Parathyroid adenoma (tissue), 2 donors: ENCODE results near the gene EIPR1.

Experiments
- H2AFZ ChIP-seq: fragments of 300-600 bp; sonication (generic); one replicate; pipeline ENCODE4 v1.7.0; 2017; ENCODE audit warnings: antibody characterized with exemption, mild to moderate bottlenecking
- H3K27ac ChIP-seq: fragments of 300-600 bp; sonication (generic); one replicate; pipeline ENCODE4 v1.7.0; 2017
- H3K27me3 ChIP-seq: fragments of 300-600 bp; sonication (generic); one replicate; pipeline ENCODE4 v1.7.0; 2017; ENCODE audit warnings: low read length; ENCODE audit not compliant: control insufficient read depth, insufficient read depth
- H3K36me3 ChIP-seq: fragments of 300-600 bp; sonication (generic); one replicate; pipeline ENCODE4 v1.7.0; 2017; ENCODE audit warnings: low read length; ENCODE audit not compliant: control insufficient read depth, insufficient read depth
- H3K4me1 ChIP-seq: fragments of 300-600 bp; sonication (generic); one replicate; pipeline ENCODE4 v1.7.0; 2017; ENCODE audit warnings: control low read depth
- H3K4me2 ChIP-seq: fragments of 300-600 bp; sonication (generic); one replicate; pipeline ENCODE4 v1.7.0; 2017; ENCODE audit warnings: low read length
- H3K4me3 ChIP-seq: fragments of 300-600 bp; sonication (generic); one replicate; pipeline ENCODE4 v1.7.0; 2017; ENCODE audit warnings: low read depth, low read length
- H3K79me2 ChIP-seq: fragments of 300-600 bp; sonication (generic); one replicate; pipeline ENCODE4 v1.7.0; 2017; ENCODE audit warnings: control low read depth
- H3K9ac ChIP-seq: fragments of 300-600 bp; sonication (generic); one replicate; pipeline ENCODE4 v1.7.0; 2017; ENCODE audit warnings: mild to moderate bottlenecking
- H3K9me3 ChIP-seq: fragments of 300-600 bp; sonication (generic); one replicate; pipeline ENCODE4 v1.7.0; 2017; ENCODE audit warnings: low read length; ENCODE audit not compliant: control insufficient read depth
- CTCF ChIP-seq: fragments of 300-600 bp; sonication (generic); IDR thresholded peaks from one replicate; pipeline ENCODE4 v1.7.0; 2017; ENCODE audit warnings: antibody characterized with exemption, mild to moderate bottlenecking
- donor health status: primary hyperparathyroidism.

The EIPR1 gene

GRCh38 chr2:3193443-3194330 is 183.9 kb downstream of the EIPR1 start:
- H3K4me2 ChIP-seq = no peak overlapping the region
- H3K27me3 ChIP-seq = no peaks in the 10 kb centered on the region
- no peak for TF ChIP-seq CTCF
- no peaks in the 10 kb centered on the region for H3K9me3 ChIP-seq
- no peaks in the 10 kb centered on the region for H3K36me3 ChIP-seq
- H2AFZ ChIP-seq = no peak overlapping the region
- H3K4me1 ChIP-seq = no peaks in the 10 kb centered on the region
- H3K79me2 ChIP-seq = peaks cover under 1% of the 10 kb centered on the region
- no peak overlapping the region for H3K4me3 ChIP-seq
- no peak overlapping the region for H3K27ac ChIP-seq
- no peak overlapping the region for H3K9ac ChIP-seq

GRCh38 chr2:3192920-3193319 is 184.7 kb downstream of the EIPR1 start:
- TF ChIP-seq CTCF = peak; percentile 27
- no peaks in the 10 kb centered on the region for H3K9me3 ChIP-seq
- H3K79me2 ChIP-seq = peaks cover 4% of the 10 kb centered on the region
- H3K27ac ChIP-seq = no peak overlapping the region
- H3K36me3 ChIP-seq = no peaks in the 10 kb centered on the region
- no peak overlapping the region for H2AFZ ChIP-seq
- H3K4me1 ChIP-seq = no peaks in the 10 kb centered on the region
- H3K4me2 ChIP-seq = no peak overlapping the region
- H3K4me3 ChIP-seq = no peak overlapping the region
- no peaks in the 10 kb centered on the region for H3K27me3 ChIP-seq
- no peak overlapping the region for H3K9ac ChIP-seq

GRCh38 chr2:3192281-3192818 is 185.3 kb downstream of the EIPR1 start:
- no peak overlapping the region for H3K4me3 ChIP-seq
- H3K9me3 ChIP-seq = no peaks in the 10 kb centered on the region
- no peaks in the 10 kb centered on the region for H3K27me3 ChIP-seq
- no peak overlapping the region for H3K27ac ChIP-seq
- TF ChIP-seq CTCF = no peak
- H3K4me1 ChIP-seq = no peaks in the 10 kb centered on the region
- H3K36me3 ChIP-seq = no peaks in the 10 kb centered on the region
- H3K4me2 ChIP-seq = no peak overlapping the region
- H3K9ac ChIP-seq = no peak overlapping the region
- H3K79me2 ChIP-seq = peaks cover 4% of the 10 kb centered on the region
- H2AFZ ChIP-seq = no peak overlapping the region

- no peak for TF ChIP-seq CTCF
- Histone ChIP-seq H3K27ac (no peak overlapping the region), H3K4me3 (no peak overlapping the region), H3K9ac (no peak overlapping the region), H3K4me1 (no peaks in the 10 kb centered on the region), H3K9me3 (no peaks in the 10 kb centered on the region), H3K79me2 (peaks cover 7% of the 10 kb centered on the region), H3K36me3 (no peaks in the 10 kb centered on the region), H3K4me2 (no peak overlapping the region), H2AFZ (no peak overlapping the region), H3K27me3 (no peaks in the 10 kb centered on the region)
These were observed 187.7 kb downstream of the EIPR1 start for GRCh38 chr2:3189961-3190360.
